Measurements from ENCODE around the gene ZNF428.
A peak's percentile ranks its signal among the peaks of the same experiment; 100 is the strongest.

The ZNF428 gene

GRCh38 chr19:43575156-43575950, 44.1 kb downstream of the ZNF428 start, which contains the start of the genes PINLYP and XRCC1:
PINLYP (plus strand) TSS chr19:43575801; CDS start chr19:43577192, 1,391 bp downstream.
XRCC1 (minus strand) TSS chr19:43575527; CDS start chr19:43575458, 69 bp downstream.
- TF ChIP-seq CTCF (conservative IDR thresholded peaks at IDR 0.05), result no peak
- H3K27ac ChIP-seq, result peak within 1 kb of the TSS; percentile 88

GRCh38 chr19:43574424-43575155, 44.8 kb downstream of the ZNF428 start:
- TF ChIP-seq CTCF (conservative IDR thresholded peaks at IDR 0.05), result no peak
- H3K27ac ChIP-seq, result peak overlapping the region; percentile 88

- H3K27ac ChIP-seq, result no peak overlapping the region
Observed at GRCh38 chr19:43572171-43572588, 47.2 kb downstream of the ZNF428 start.

GRCh38 chr19:43570174-43570791, 49.1 kb downstream of the ZNF428 start:
- no peak overlapping the region for H3K27ac ChIP-seq
- no peak for TF ChIP-seq CTCF (conservative IDR thresholded peaks at IDR 0.05)

More at GRCh38 chr19:43572171-43572588, 47.2 kb downstream of the ZNF428 start:
- TF ChIP-seq CTCF (conservative IDR thresholded peaks at IDR 0.05), result no peak

GRCh38 chr19:43569657-43570056, 49.8 kb downstream of the ZNF428 start:
- TF ChIP-seq CTCF (conservative IDR thresholded peaks at IDR 0.05), result no peak
- no peak overlapping the region for H3K27ac ChIP-seq

- no peak for TF ChIP-seq CTCF (conservative IDR thresholded peaks at IDR 0.05)
- no peak overlapping the region for H3K27ac ChIP-seq
Observed at GRCh38 chr19:43564800-43565199, 54.6 kb downstream of the ZNF428 start.
